ENCODE measurements around the gene ANKRD12.

The ANKRD12 gene

DNA sequence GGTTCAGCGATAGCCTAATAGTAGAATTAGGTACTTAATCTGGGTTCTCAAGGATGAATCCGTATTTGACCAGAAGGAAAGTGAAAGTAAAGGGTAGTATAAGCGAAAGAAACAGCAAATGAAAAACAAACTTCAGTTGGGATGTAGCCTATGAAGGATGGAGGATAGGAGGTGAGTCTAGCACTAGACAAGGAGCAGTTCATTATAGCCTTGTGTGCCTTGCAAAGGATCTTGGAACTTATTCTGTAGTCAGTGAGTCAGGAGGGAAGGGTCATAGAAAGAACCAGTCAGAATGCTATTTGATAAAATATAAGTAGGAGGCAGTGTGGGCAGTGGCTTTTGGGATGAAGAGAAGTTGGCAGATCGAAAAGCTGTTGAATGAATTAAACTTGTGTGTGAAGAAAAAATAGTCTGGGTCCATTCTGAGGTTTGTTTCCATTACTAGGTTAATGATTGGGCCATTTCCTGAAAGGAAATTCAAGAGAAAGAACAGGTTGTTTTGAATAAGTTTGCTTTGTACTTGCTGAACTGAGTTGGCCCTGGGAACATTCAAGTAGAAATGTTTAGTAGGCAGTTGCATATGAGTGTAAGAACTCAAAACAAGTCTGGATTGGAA is 48.5 kb downstream of the ANKRD12 start:
- no peak for DNase-seq

- DNase-seq: no peak
Measured at GRCh38 chr18:9188359-9189231, 52.0 kb downstream of the ANKRD12 start.

DNA sequence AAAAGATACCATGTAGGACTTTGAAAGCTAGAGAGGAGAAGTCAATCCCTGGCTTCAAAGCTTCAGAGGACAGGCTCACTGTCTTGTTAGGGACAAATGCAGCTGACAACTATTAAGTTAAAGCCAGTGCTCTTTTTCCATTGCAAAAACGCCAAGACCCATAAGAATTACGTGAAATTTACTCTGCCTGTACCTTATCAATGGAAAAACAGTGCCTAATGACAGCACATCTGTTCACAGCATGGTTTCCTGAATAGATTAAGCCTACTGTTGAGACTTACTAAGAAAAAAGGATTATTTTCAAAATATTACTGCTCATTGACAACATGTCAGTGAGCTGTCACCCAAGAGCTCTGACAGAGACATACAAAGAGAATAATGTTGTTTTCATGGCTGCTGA is 52.9 kb downstream of the ANKRD12 start:
- no peak for DNase-seq

DNA sequence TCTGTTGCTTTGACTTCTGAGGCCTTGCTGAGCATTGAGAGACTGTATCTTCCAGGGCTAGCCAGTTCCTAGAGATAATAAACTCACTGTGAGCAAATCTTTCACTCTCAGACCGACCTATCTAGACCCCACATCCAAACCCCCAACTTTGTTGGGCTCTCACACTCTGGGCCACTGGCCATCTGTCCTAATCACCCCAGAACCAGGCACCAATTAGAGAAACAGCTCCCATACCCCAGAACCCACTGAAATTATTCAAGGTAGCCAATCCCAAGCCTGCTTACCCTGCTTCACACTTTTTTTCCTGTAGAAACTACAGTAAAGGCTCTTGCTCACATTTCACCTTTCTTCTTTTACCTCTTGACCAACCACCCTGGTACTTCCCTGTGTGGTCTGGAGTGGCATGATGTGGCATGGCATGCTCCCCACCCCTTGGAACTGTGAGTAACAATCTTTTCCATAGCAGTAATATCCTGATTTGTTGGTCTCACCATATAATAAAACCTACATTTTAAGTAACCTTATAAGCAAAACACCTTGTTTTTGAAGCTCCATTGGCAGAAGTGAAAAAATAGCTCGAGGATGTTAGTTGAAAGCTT is 55.2 kb downstream of the ANKRD12 start:
- DNase-seq: no peak

GRCh38 chr18:9193031-9193430 is 56.5 kb downstream of the ANKRD12 start:
- no peak for DNase-seq

- DNase-seq: no peak
Measured at GRCh38 chr18:9196568-9196967, 60.0 kb downstream of the ANKRD12 start.

GRCh38 chr18:9199681-9200080 is 63.1 kb downstream of the ANKRD12 start:
- DNase-seq: no peak

GRCh38 chr18:9201224-9201623 is 64.6 kb downstream of the ANKRD12 start:
- DNase-seq: no peak

GRCh38 chr18:9204659-9205058 is 68.1 kb downstream of the ANKRD12 start:
- DNase-seq: no peak

- no peak for DNase-seq
Measured at GRCh38 chr18:9206421-9206820, 69.8 kb downstream of the ANKRD12 start.

GRCh38 chr18:9209279-9209678 is 72.7 kb downstream of the ANKRD12 start:
- no peak for DNase-seq

DNA sequence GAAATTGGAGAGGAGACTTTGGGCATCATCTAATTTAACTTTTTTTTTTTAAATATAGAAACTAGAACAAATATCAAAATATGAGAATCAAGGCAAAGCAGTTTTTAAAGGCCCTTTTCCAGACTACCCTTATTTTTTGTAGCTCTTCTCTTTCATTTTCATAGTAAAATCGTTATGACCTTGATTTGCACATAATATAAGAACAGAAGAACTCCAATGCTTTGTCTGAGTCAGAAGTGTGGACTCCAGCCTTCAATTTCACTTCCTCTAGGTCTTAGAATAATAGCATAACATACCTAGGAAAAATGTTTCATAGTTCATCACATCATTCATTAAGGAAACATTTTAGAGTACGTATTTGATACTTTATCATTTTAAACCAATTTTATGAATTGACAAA is 74.4 kb downstream of the ANKRD12 start:
- no peak for DNase-seq

GRCh38 chr18:9211955-9212354 is 75.4 kb downstream of the ANKRD12 start:
- DNase-seq: no peak

DNA sequence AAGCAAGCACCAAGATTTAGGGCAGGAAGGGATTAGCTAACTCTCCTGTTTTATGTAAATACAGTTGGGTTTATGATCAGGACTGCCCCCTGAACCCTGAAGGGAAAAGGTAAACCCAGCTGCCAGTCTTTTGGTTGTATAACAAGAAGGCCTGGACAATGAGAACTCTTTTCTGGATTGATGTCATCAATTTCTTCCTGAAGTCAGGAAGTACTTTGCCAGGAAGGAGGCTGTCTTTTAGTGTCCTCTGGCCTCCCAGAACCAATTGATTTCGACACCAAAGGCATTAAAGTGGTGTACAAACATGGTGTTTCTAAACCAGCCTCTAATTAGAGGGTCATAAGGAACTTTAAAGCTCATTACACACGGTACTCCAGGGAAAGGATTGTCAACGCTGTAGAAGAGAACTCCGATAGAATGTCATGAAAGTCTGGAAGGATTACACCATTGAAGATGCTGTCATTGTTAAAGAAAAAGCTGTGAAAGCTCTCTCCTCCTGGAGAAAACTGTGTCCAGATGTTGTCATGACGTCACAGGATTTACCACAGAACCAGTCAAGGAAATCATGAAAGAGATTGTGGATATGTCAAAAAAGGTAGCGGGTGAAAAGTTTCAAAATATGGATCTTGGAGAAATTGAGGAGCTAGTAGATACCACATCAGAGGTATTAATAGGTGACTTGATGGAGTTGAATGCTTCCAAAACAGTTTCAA is 78.8 kb downstream of the ANKRD12 start:
- no peak for DNase-seq

DNA sequence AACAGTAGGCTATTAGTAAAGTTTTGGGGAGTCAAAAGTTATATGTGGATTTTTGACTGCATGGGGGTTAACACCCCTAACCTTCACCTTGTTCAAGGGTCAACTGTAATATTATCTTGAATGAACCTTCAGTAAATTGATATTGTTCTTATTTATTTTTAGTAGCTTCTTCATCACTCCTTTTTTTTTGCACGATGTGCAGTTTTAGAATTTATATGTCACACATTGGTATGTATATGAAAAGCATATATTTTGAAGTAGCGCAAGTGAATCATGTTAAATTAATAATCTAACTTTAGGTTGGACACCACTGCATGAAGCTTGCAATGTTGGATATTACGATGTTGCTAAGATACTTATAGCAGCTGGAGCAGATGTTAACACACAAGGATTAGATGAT is 79.9 kb downstream of the ANKRD12 start:
- no peak for DNase-seq

DNA sequence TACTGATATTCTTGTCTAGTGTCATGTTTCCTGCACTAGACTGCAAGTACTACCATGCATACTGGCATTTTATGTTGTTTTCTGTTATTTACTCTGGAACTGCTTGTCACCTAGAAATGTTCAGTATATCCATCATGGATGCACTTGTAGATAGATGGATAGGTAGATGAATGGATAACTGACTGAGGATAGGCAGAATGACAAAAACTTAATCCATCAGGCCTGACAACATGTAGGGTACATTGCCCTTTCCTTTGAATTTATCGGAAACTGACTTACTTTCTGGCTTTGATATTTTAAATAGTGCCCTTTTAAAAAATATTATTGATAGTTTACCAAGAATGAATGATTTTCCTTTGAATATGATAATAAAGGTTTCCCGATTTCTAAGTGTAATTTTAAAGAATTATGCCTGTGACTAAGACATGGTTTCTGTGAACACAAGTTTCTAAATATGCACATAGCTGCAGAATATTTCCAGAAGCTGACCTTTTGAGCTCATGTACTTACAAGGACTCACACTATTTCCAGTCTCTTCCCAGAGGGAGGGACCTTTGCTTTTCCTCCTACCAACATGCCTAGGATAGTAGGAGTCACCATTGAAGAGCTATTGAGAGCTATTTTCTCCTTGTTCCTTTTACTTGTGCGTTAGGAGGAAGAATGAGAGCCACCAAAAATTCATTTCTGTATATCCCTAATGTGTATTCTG is 81.3 kb downstream of the ANKRD12 start:
- DNase-seq: no peak

- DNase-seq: no peak
Measured at GRCh38 chr18:9221040-9221439, 84.5 kb downstream of the ANKRD12 start.

GRCh38 chr18:9221661-9222060 is 85.1 kb downstream of the ANKRD12 start:
- DNase-seq: no peak

GRCh38 chr18:9223356-9223755 is 86.8 kb downstream of the ANKRD12 start:
- no peak for DNase-seq

DNA sequence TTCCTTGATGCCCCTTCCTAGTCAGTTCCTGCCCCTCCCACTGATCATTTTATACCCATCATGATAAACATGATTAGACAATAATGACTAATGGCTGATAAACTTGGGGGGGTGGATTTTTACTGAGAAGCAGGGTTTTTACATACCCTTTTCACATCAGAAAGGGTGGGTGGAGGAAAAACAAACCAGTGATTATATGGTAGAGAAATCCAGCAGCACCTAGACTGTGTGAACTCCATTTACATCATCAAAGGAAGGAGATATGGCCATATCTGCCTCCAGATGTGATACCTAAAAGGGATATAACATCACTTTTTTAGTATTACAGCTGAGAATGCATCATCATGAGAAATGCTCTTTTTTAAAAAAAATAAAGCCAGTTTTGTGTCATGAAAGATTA is 89.9 kb downstream of the ANKRD12 start:
- no peak for DNase-seq

- DNase-seq: no peak
Measured at GRCh38 chr18:9231852-9232486, 95.4 kb downstream of the ANKRD12 start.

- DNase-seq: no peak
Measured at GRCh38 chr18:9232977-9233376, 96.4 kb downstream of the ANKRD12 start.

Measured in right kidney (tissue), 1 donor.